ENCODE data around the gene SNX20. TPM values are rescaled to one million over a fixed set of nuclear protein-coding genes. Genes with fewer than 3 reads are reported as not detected.

SNX20 gene
- total RNA-seq, 1 donor from 2014 or later: not detected

DNA sequence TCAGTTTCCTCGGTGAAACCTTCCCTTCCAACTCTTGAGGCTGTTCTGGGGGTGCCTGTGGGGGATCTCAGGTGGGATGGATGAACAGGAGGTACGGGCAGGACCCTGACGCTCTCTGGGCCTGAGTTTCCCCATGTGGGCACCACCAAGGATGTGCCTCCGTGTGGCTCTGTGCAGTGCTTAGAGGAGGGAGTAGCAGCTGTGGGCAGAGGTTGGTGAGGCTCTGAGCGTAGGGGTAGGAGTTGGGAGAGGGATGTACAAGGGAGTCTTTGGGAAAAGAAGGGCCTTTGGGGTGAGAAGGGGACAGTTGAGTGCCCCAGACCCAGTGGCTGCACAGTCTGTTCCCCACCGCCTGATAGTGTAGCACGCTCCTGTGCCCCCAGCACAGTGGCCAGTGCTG, 59.1 kb downstream of the SNX20 start:
- Mint-ChIP-seq H3K4me3 (ENCODE audit: unreplicated experiment) (no peak overlapping the region), H3K9me3 (ENCODE audit: low read depth) (no peaks in the 10 kb centered on the region), H3K27ac (ENCODE audit: unreplicated experiment) (no peak overlapping the region), H3K4me1 (ENCODE audit: low read depth) (peaks cover 16% of the 10 kb centered on the region), H3K27me3 (ENCODE audit: low read depth) (no peaks in the 10 kb centered on the region), H3K36me3 (ENCODE audit: low read depth) (peaks cover 4% of the 10 kb centered on the region)
- no peak for DNase-seq (ENCODE audit: low spot score)
- TF ChIP-seq, protein P1, sequence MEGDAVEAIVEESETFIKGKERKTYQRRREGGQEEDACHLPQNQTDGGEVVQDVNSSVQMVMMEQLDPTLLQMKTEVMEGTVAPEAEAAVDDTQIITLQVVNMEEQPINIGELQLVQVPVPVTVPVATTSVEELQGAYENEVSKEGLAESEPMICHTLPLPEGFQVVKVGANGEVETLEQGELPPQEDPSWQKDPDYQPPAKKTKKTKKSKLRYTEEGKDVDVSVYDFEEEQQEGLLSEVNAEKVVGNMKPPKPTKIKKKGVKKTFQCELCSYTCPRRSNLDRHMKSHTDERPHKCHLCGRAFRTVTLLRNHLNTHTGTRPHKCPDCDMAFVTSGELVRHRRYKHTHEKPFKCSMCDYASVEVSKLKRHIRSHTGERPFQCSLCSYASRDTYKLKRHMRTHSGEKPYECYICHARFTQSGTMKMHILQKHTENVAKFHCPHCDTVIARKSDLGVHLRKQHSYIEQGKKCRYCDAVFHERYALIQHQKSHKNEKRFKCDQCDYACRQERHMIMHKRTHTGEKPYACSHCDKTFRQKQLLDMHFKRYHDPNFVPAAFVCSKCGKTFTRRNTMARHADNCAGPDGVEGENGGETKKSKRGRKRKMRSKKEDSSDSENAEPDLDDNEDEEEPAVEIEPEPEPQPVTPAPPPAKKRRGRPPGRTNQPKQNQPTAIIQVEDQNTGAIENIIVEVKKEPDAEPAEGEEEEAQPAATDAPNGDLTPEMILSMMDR (IDR thresholded peaks at IDR 0.05): no peak

Other genes with a start within 250 kb of the SNX20 start
- gene NKD1, start 132.9 kb downstream of the SNX20 start, total RNA-seq: 5.6 to 8.0 TPM (median 7.8 TPM) in 3 replicates
- gene NOD2, start 12.3 kb upstream of the SNX20 start, total RNA-seq: 0.05 to 0.44 TPM (median 0.07 TPM) in 3 replicates
- gene CYLD, start 60.8 kb upstream of the SNX20 start, total RNA-seq: 30.3 to 35.8 TPM (median 33.4 TPM) in 3 replicates

Data from chondrocyte (in vitro differentiated cells).